RWPE2 (cell line): ENCODE results near the gene DGCR2.

Experiments
- ATAC-seq: fragments of 200-7000 bp; cut with Tn5 transposase; 3 replicates; pipeline ENCODE4 v1.9.1; 2021; ENCODE audit warnings: low read depth
- DNase-seq: peaks from one replicate; pipeline ENCODE4 v3.0.0-alpha.2; 2020; ENCODE audit warnings: low spot score
- H3K27ac ChIP-seq: fragments of 450-650 bp; 2 replicates; pipeline ENCODE4 v1.5.1; 2017; ENCODE audit warnings: mild to moderate bottlenecking; ENCODE audit not compliant: poor library complexity, severe bottlenecking
- H3K27me3 ChIP-seq: fragments of 250-450 bp; sonication (Bioruptor Pico); 2 replicates; pipeline ENCODE4 v1.5.1; 2021; ENCODE audit warnings: mild to moderate bottlenecking, moderate library complexity; ENCODE audit not compliant: insufficient read depth, poor library complexity, severe bottlenecking
- H3K36me3 ChIP-seq: fragments of 250-450 bp; sonication (Bioruptor Pico); 2 replicates; pipeline ENCODE4 v1.5.1; 2020; ENCODE audit warnings: low read depth, mild to moderate bottlenecking, moderate library complexity
- H3K4me1 ChIP-seq: fragments of 250-450 bp; sonication (Bioruptor Pico); 2 replicates; pipeline ENCODE4 v1.5.1; 2021; ENCODE audit warnings: mild to moderate bottlenecking, moderate library complexity; ENCODE audit not compliant: insufficient read depth, poor library complexity, severe bottlenecking
- H3K4me3 ChIP-seq: fragments of 250-450 bp; sonication (Bioruptor Pico); 2 replicates; pipeline ENCODE4 v1.5.1; 2021; ENCODE audit warnings: mild to moderate bottlenecking, moderate library complexity; ENCODE audit not compliant: severe bottlenecking
- H3K9me3 ChIP-seq: fragments of 250-450 bp; sonication (Bioruptor Pico); 2 replicates; pipeline ENCODE4 v1.5.1; 2021; ENCODE audit warnings: mild to moderate bottlenecking, moderate library complexity; ENCODE audit not compliant: severe bottlenecking
- TF ChIP-seq, protein P1 (sequence below): fragments of 450-650 bp; IDR thresholded peaks from one replicate; pipeline ENCODE4 v1.5.1; 2017; ENCODE audit warnings: mild to moderate bottlenecking, moderate library complexity; ENCODE audit not compliant: poor library complexity, severe bottlenecking

Gene DGCR2

DNA sequence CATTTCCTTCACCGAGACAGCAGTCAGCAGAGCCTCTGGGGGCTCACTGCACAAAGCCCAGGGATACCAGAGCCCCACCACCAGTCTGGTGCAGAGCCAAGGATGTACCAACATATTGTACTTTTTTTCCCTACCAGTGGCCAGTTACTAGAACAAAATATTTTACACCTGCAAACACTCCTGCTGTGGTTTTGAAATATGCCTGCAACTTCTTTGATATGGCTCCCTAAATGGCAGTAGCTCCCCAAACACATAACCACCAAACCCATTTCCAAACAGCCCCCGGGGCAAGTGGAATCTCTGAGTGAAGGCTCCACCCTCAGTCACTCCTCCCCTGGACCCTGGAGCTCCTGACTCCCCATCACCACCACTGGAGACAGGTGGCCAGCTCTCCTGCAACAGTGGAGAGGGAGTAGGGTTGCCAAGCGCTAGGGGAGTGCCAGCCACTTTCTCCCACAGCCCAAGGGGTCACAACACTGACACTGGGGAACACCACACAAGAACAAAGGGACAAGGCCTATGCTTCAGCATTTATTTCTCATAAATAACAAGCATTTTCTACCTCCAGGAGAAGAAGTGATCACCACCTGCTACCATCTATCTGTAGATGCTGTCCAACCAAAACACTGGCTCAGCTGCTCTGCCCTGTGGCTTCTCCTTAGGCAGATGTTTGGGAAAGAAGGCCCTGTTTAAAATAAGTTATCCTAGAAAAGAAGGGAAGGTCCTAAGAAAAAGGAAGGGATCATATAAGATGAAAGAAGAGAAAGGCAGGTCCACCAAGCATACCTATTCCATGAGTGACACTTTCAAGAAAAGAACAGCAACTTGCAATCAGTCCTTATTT lies 15.1 kb downstream of the DGCR2 start:
- Histone ChIP-seq H3K27ac (no peak overlapping the region), H3K27me3 (no peaks in the 10 kb centered on the region), H3K36me3 (peaks cover 4% of the 10 kb centered on the region; the same call in 1 of the 2 replicates), H3K4me3 (no peak overlapping the region), H3K9me3 (no peaks in the 10 kb centered on the region), H3K4me1 (peaks cover 13% of the 10 kb centered on the region)
- ATAC-seq (no peak), DNase-seq (no peak)
- TF ChIP-seq, protein P1, sequence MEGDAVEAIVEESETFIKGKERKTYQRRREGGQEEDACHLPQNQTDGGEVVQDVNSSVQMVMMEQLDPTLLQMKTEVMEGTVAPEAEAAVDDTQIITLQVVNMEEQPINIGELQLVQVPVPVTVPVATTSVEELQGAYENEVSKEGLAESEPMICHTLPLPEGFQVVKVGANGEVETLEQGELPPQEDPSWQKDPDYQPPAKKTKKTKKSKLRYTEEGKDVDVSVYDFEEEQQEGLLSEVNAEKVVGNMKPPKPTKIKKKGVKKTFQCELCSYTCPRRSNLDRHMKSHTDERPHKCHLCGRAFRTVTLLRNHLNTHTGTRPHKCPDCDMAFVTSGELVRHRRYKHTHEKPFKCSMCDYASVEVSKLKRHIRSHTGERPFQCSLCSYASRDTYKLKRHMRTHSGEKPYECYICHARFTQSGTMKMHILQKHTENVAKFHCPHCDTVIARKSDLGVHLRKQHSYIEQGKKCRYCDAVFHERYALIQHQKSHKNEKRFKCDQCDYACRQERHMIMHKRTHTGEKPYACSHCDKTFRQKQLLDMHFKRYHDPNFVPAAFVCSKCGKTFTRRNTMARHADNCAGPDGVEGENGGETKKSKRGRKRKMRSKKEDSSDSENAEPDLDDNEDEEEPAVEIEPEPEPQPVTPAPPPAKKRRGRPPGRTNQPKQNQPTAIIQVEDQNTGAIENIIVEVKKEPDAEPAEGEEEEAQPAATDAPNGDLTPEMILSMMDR, result no peak

DNA sequence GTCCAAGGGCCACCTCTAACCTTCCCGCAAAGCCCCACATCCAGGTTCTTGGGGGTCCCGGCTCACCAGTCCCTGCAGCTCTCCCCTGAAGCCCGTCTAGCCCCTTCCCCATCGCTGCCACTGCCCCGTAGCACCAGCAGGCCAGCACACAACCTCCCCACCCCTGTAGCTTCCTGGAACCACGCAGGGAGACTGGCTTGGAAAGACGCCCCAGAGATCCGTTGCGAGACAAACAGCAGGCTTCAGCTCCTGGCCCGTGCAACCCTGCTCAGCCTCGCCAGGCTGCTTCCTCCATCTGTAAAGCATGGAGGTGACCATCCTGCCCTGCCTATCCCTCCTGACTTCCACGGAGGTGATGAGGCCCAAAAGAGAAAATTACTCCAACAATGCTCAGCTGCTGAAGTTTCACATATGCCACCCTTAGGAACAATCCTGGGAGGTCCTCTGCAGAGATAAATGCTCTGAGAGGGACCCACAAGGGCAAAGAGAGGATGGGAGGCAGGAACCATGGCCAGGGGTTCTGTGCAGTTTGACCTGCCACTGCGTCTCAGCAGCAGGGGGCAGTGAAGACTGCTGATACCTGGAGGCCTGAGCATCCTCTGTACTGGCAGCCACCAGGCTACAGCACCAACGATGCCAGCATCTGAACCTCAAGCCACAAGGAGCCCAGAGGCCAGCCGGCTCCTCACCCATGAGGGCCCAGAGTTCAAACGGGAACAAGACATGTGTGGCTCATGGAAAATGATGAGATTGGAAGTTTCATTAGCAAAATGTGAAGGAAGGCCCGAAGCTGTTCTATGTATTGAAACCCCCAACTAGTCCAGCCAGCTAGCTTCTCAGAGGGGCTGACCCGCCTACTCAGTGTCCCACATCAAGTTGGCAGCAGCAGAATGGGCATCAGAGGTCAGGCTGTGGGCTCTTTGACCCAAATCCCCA lies 16.1 kb downstream of the DGCR2 start:
- TF ChIP-seq, protein P1, result no peak
- no peak for ATAC-seq
- H3K36me3 ChIP-seq, result peaks cover 4% of the 10 kb centered on the region; the same call in 1 of the 2 replicates
- peaks cover 13% of the 10 kb centered on the region for H3K4me1 ChIP-seq
- H3K27ac ChIP-seq, result no peak overlapping the region
- no peaks in the 10 kb centered on the region for H3K9me3 ChIP-seq
- no peak overlapping the region for H3K4me3 ChIP-seq
- H3K27me3 ChIP-seq, result no peaks in the 10 kb centered on the region
- no peak for DNase-seq

DNA sequence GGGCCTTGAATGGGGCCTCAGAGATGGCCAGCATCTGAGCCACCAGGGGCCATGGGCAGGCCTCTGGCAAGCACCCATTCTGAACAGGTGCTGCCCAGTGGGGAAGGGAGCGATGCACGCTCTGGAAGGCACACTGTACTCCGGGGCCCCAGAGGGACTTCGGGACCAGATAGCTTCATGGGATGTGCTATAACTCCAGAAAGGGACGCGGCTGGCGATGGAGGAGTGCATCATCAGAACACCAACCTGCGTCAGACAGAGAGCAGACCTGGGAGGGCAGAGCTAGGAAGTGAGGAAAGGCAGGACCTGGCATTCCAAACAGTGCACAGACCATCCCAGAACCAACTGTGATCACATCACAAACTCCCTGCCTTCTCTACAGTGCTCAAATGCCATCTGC lies 16.8 kb downstream of the DGCR2 start:
- TF ChIP-seq, protein P1, result no peak
- H3K9me3 ChIP-seq, result no peaks in the 10 kb centered on the region
- no peak overlapping the region for H3K4me3 ChIP-seq
- H3K4me1 ChIP-seq, result peaks cover 13% of the 10 kb centered on the region
- no peak overlapping the region for H3K27ac ChIP-seq
- no peaks in the 10 kb centered on the region for H3K27me3 ChIP-seq
- ATAC-seq, result no peak
- H3K36me3 ChIP-seq, result peaks cover 4% of the 10 kb centered on the region; the same call in 1 of the 2 replicates
- no peak for DNase-seq

DNA sequence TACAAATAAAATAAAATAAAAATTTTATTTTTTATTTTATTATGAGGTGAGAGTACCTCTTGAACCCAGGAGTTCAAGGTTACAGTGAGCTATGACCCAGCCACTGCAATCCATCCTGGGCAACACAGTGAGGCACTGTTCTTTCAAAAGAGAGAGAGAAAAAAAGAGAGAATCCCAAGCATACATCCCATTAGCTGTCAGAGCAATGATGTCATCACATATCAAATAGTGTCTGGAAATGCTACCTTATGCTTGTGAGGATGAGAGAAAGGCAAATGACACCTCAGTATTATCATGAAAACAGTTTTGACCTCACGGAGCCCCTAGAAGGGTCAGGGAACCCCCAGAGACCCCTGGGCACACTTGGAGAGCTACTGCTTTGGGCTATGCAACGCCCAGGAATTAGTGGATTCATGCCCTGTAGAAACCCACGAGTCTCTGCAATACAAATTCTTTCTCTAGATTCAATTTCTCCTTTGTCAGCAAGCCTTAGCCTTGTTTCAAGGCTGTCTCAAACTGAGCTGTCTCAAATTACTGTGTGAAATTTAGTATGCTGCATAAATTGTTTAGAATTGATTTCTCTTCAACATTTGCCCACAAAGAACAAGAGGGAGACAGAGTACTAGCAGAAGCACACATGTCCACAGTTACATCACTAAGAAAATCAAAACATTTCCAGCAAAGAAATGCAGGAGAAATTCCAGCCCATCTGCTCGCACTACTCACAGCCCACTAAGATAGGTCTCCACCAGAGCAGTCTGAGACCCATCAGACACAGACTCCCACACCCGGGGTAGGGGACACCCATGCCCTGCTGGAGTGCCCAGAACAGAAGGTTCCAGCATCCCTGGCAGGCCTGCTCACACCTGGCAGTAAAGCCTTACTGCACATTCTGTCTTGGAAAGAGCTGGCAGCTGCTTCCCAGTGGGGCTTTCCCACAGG lies 18.1 kb downstream of the DGCR2 start:
- no peaks in the 10 kb centered on the region for H3K27me3 ChIP-seq
- no peak overlapping the region for H3K4me3 ChIP-seq
- H3K36me3 ChIP-seq, result peaks cover 4% of the 10 kb centered on the region; the same call in 1 of the 2 replicates
- no peak overlapping the region for H3K27ac ChIP-seq
- ATAC-seq (no peak), DNase-seq (peak; percentile 8)
- no peaks in the 10 kb centered on the region for H3K9me3 ChIP-seq
- H3K4me1 ChIP-seq, result peaks cover 7% of the 10 kb centered on the region
- TF ChIP-seq, protein P1, result no peak
